ENCODE measurements around the gene TMEM178B. TPM values are rescaled to one million over a fixed set of nuclear protein-coding genes. Genes with fewer than 3 reads are reported as not detected.

The TMEM178B gene
- total RNA-seq, 4 donors from 2014 or later: 0.42 to 2.5 (median 0.92) TPM

DNA sequence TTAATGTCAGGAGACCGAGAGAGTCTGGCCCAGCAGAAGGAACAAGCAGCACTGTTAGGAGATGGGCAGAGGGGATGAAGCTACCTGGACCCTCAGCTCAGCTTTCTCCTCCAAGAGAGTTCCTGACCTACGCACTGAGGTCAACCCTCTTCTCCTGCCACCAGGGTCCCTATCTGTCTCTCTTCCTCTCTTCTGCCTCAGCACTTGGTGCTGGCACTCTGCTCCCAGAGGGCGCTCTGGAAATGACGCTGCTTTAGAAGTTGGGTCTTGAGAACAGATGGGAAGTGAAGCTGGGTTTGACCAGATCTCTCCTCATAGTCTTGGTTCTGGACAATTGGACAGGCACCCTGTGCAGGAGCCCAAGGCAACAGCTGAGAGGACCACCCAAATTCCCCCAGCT lies 261.3 kb downstream of the TMEM178B start:
- Histone ChIP-seq H3K9me3 (no peaks in the 10 kb centered on the region), H3K36me3 (no peaks in the 10 kb centered on the region), H3K27me3 (no peaks in the 10 kb centered on the region), H3K4me1 (no peaks in the 10 kb centered on the region), H3K4me3 (no peak overlapping the region), H3K27ac (replicated peaks in 1 of 4) (no peak overlapping the region)
- 96% methylated on average over 4 of the region's 4 CpGs for WGBS
- no peak for DNase-seq (ENCODE audit: extremely low spot score)
- intact Hi-C loops (cut with DNase I): no loop called here
- no peak for TF ChIP-seq POLR2AphosphoS5 (IDR thresholded peaks at IDR 0.05)
- no peak for TF ChIP-seq EP300 (IDR thresholded peaks at IDR 0.05)
- TF ChIP-seq, protein P1, sequence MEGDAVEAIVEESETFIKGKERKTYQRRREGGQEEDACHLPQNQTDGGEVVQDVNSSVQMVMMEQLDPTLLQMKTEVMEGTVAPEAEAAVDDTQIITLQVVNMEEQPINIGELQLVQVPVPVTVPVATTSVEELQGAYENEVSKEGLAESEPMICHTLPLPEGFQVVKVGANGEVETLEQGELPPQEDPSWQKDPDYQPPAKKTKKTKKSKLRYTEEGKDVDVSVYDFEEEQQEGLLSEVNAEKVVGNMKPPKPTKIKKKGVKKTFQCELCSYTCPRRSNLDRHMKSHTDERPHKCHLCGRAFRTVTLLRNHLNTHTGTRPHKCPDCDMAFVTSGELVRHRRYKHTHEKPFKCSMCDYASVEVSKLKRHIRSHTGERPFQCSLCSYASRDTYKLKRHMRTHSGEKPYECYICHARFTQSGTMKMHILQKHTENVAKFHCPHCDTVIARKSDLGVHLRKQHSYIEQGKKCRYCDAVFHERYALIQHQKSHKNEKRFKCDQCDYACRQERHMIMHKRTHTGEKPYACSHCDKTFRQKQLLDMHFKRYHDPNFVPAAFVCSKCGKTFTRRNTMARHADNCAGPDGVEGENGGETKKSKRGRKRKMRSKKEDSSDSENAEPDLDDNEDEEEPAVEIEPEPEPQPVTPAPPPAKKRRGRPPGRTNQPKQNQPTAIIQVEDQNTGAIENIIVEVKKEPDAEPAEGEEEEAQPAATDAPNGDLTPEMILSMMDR (IDR thresholded peaks at IDR 0.05): no peak
- TF ChIP-seq POLR2A (IDR thresholded peaks at IDR 0.05; ENCODE audit: low read depth): no peak

DNA sequence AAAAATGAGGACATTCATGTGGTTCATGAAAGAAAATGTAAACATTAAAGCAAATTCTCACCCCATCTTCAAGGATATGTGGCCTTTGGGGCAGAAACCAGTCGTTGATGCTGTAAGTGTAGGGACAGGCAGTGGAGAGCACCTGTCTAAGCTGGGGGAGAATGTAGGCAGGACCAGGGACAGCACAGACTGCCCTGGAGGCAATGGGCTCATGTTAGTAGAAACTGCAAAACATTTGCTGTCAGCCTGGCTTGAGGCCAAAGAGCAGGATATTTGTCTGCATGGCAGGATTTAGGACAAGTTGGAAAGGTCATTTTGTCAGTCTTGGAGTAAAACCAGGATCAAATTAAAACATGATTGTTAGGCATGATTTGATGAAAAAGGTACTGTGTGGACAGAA lies 265.7 kb downstream of the TMEM178B start:
- 61% methylated on average over 1 of the region's 1 CpG for WGBS
- Histone ChIP-seq H3K9me3 (no peaks in the 10 kb centered on the region), H3K27ac (replicated peaks in 1 of 4) (no peak overlapping the region), H3K27me3 (no peaks in the 10 kb centered on the region), H3K36me3 (no peaks in the 10 kb centered on the region), H3K4me1 (no peaks in the 10 kb centered on the region), H3K4me3 (no peak overlapping the region)
- intact Hi-C loops (cut with DNase I): no loop called here
- no peak for DNase-seq (ENCODE audit: extremely low spot score)
- TF ChIP-seq, protein P1 (IDR thresholded peaks at IDR 0.05): no peak
- TF ChIP-seq POLR2AphosphoS5 (IDR thresholded peaks at IDR 0.05): no peak
- TF ChIP-seq POLR2A (IDR thresholded peaks at IDR 0.05; ENCODE audit: low read depth): no peak
- no peak for TF ChIP-seq EP300 (IDR thresholded peaks at IDR 0.05)

- 65% methylated on average over 4 of the region's 4 CpGs for WGBS
- DNase-seq (ENCODE audit: extremely low spot score): no peak
- Histone ChIP-seq H3K27ac (replicated peaks in 1 of 4) (no peak overlapping the region), H3K36me3 (no peaks in the 10 kb centered on the region), H3K4me3 (no peak overlapping the region), H3K27me3 (no peaks in the 10 kb centered on the region), H3K4me1 (no peaks in the 10 kb centered on the region), H3K9me3 (no peaks in the 10 kb centered on the region)
- intact Hi-C loops (cut with DNase I): no loop called here
- TF ChIP-seq POLR2AphosphoS5 (IDR thresholded peaks at IDR 0.05): no peak
- no peak for TF ChIP-seq POLR2A (IDR thresholded peaks at IDR 0.05; ENCODE audit: low read depth)
- TF ChIP-seq EP300 (IDR thresholded peaks at IDR 0.05): no peak
- TF ChIP-seq, protein P1 (IDR thresholded peaks at IDR 0.05): no peak
Observed at GRCh38 chr7:141340991-141341390, 267.1 kb downstream of the TMEM178B start.

DNA sequence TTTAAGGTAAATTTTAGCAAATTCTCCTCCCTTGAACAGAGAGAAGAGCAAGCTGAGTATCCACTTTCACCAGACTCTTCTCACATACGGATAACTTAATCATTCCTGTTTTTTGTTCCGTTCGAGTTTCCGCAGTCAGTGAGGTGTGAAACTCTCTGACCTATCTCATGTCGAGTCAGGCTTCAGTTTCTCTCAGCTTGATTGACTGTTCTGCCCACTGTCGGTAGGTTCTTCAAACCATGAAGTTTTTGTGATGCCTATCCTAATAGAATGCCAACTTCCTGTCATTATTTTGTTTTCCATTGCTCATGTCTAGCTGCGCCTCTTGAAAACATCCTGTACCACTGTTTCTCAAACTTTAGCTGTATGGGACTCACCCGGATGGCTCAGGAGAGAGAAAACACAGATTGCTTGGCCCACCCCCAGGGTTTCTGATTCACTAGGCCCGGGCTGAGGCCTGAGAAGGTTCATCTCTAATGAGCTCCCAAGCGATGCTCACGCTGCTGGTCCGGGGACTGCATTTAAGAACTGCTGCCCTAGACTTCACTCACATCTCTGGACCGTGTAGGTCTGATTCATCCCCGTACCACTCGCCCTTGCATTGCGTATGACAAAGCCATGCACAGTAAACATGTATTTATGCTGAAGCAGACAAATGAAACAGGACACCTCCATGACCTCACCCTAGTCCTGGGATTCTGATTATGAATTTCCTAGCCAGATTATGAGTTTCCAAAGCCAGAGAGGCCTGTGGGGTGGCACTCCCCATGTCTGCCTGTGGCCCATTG lies 269.0 kb downstream of the TMEM178B start:
- no peaks in the 10 kb centered on the region for H3K9me3 ChIP-seq
- no peak for DNase-seq (ENCODE audit: extremely low spot score)
- WGBS: 90% methylated on average over 16 of the region's 16 CpGs
- intact Hi-C loops (cut with DNase I): no loop called here
- H3K27me3 ChIP-seq: no peaks in the 10 kb centered on the region
- H3K4me3 ChIP-seq: no peak overlapping the region
- H3K27ac ChIP-seq (replicated peaks in 1 of 4): no peak overlapping the region
- TF ChIP-seq EP300 (IDR thresholded peaks at IDR 0.05) (no peak), POLR2AphosphoS5 (IDR thresholded peaks at IDR 0.05) (no peak), POLR2A (IDR thresholded peaks at IDR 0.05; ENCODE audit: low read depth) (no peak)
- TF ChIP-seq, protein P1 (IDR thresholded peaks at IDR 0.05): no peak
- H3K36me3 ChIP-seq: no peaks in the 10 kb centered on the region
- no peaks in the 10 kb centered on the region for H3K4me1 ChIP-seq

All from esophagus muscularis mucosa (tissue), 4 donors.